22Rv1 (cell line): ENCODE measurements around the gene THBD.

ENCODE experiments used
- ZFX ChIP-seq: fragments of 450-650 bp; IDR thresholded peaks from 2 replicates; pipeline ENCODE4 v1.6.1; 2017; ENCODE audit warnings: antibody characterized with exemption, borderline replicate concordance
- TF ChIP-seq, protein P1 (sequence below): fragments of 450-650 bp; IDR thresholded peaks from 2 replicates; pipeline ENCODE4 v1.5.1; 2017; ENCODE audit warnings: mild to moderate bottlenecking

DNA sequence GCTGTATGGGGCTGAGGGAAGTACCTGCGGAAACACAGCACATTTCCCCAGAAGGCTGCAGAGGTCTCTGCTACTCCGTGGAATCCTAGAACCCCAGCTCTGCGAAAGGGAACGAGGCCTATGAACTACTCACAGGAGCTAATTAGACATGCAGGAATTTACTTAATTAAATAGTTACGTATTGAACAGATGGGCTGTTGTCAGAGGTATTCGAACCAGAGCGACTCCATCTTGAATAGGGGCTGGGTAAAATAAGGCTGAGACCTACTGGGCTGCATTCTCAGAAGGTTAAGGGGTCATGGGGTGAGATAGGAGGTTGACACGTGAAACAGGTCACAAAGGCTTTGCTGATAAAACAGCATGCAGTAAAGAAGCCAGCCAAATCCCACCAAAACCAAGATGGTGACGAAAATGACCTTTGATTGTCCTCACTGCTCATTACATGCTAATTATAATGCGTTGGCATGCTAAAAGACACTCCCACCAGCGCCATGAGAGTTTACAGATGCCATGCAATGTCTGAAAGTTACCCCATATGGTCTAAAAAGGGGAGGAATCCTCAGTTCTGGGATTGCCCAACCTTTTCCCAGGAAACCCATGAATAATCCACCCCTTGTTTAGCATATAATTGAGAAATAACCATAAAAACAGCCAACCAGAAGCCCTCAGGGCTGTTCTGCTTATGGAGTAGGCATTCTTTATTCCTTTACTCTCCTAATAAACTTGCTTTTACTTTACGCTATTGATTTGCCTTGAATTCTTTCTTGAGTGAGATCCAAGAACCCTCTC lies 29.0 kb downstream of the THBD start:
- TF ChIP-seq, protein P1, sequence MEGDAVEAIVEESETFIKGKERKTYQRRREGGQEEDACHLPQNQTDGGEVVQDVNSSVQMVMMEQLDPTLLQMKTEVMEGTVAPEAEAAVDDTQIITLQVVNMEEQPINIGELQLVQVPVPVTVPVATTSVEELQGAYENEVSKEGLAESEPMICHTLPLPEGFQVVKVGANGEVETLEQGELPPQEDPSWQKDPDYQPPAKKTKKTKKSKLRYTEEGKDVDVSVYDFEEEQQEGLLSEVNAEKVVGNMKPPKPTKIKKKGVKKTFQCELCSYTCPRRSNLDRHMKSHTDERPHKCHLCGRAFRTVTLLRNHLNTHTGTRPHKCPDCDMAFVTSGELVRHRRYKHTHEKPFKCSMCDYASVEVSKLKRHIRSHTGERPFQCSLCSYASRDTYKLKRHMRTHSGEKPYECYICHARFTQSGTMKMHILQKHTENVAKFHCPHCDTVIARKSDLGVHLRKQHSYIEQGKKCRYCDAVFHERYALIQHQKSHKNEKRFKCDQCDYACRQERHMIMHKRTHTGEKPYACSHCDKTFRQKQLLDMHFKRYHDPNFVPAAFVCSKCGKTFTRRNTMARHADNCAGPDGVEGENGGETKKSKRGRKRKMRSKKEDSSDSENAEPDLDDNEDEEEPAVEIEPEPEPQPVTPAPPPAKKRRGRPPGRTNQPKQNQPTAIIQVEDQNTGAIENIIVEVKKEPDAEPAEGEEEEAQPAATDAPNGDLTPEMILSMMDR: no peak
- TF ChIP-seq ZFX: no peak
